ENCODE measurements around the gene RAB36.

Gene RAB36

DNA sequence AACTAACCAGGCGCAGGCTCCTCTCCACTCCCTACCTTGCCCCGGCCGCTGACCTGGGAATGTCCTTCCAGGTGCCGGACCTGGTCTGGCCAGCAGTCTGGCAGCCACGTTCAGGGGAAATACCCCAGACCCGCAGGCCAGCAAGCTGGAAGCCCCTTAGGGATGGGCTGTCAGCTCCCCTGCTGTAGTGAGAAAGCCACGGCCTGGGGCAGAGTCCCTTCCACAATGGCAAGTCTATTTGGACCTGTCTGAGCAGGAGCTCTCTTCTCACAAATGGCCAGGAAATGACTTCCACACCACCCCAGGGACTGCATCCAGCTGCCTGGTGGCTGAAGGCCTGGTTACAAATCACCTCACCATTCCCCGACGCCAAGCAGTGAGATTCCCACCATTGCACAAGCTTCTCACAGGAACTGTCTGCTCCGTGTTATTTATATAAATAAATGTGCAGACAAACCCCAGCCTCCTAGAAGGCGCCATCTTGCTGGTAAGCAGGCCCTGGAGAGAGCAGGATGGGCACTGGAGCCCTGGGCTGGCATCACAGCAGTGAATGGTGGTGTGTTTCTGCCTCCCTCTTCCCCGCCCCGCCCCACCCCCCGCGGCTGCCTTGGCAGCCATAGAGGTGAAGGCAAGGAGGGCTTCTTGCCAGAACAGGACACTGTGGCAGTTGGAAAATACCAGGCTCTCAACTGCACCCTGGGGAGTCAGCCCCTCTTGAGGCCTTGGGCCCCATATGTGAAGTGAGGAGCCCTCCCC, 27.2 kb upstream of the RAB36 start:
- no peak overlapping the region for H3K4me3 ChIP-seq (ENCODE audit: low read length)
- TF ChIP-seq CTCF (IDR thresholded peaks at IDR 0.05; ENCODE audit: insufficient read depth, low read depth, low read length, missing control alignments) = no peak
- no peak for DNase-seq (ENCODE audit: low read depth)

DNA sequence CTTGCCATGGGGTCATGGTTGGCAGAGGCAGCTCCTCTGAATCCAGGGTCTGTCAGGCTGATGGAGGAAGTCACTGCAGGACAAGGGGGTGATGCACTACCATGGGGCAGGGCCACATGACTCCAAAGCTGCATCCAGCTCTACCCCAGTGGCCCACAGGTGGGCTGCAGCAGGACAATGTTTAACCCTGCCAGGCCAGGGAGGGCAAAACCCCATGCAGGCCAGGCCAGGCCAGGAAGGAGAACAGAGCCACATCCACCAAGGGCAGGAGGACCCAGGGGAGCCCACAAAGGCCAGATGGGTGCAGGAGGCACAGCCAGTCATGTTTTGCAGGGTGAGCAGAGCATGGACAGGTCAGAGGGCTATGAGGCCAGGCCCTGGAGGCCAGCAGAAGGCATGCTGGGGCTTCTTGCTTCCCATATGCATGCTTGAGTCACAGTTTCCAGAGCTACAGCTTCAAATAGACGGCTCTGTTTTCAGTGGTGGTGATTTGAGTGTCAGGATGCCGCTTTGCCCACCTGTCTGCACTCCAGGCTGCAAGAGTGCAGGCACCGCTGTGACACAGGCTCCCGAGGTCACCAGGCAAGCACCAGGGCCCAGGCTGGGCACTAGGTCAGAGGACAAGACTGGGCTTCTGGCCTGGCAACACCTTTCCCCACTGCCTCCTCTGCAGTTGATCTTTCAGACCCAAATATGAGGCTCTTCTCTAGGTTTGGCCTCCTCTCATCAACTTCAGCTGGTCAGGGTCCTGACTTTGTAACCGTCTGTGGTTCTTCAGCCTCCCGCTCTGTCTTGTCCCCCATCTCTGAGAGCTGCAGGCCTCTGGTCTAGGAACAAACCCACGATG, 26.4 kb upstream of the RAB36 start:
- DNase-seq (ENCODE audit: low read depth) = no peak
- H3K4me3 ChIP-seq (ENCODE audit: low read length) = no peak overlapping the region
- TF ChIP-seq CTCF (IDR thresholded peaks at IDR 0.05; ENCODE audit: insufficient read depth, low read depth, low read length, missing control alignments) = no peak

- no peak for TF ChIP-seq CTCF (IDR thresholded peaks at IDR 0.05; ENCODE audit: insufficient read depth, low read depth, low read length, missing control alignments)
- no peak for DNase-seq (ENCODE audit: low read depth)
- H3K4me3 ChIP-seq (ENCODE audit: low read length) = no peak overlapping the region
These were observed 25.5 kb upstream of the RAB36 start for GRCh38 chr22:23119494-23120414.

DNA sequence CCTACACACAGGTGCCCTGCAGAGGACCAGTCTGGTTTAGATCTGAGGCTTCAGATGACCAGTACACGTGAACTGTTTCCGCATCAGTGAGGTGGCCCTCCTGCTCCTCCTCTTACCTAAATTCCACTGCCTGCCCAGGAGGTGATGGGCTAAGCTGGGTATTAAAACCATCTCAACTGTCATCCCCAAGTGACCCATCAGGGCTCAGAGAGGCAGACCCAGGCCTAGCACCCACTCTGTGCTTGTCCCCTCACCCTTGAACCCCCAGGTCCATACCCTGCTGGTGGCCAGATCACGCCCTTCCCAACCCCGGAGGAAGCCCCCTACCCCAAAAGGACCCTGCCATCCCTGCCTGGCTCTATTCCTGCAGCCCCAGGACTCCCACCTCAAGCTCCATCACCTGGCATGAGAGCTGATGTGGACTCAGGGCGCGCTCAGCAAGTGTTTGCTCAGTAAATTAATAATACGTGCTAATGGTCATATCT, 24.8 kb upstream of the RAB36 start:
- DNase-seq (ENCODE audit: low read depth) = no peak
- no peak for TF ChIP-seq CTCF (IDR thresholded peaks at IDR 0.05; ENCODE audit: insufficient read depth, low read depth, low read length, missing control alignments)

GRCh38 chr22:23121000-23121421, 24.3 kb upstream of the RAB36 start:
- no peak for DNase-seq (ENCODE audit: low read depth)
- H3K4me3 ChIP-seq (ENCODE audit: low read length) = no peak overlapping the region
- no peak for TF ChIP-seq CTCF (IDR thresholded peaks at IDR 0.05; ENCODE audit: insufficient read depth, low read depth, low read length, missing control alignments)

More for the DNA sequence above, 24.8 kb upstream of the RAB36 start:
- no peak overlapping the region for H3K4me3 ChIP-seq (ENCODE audit: low read length)

DNA sequence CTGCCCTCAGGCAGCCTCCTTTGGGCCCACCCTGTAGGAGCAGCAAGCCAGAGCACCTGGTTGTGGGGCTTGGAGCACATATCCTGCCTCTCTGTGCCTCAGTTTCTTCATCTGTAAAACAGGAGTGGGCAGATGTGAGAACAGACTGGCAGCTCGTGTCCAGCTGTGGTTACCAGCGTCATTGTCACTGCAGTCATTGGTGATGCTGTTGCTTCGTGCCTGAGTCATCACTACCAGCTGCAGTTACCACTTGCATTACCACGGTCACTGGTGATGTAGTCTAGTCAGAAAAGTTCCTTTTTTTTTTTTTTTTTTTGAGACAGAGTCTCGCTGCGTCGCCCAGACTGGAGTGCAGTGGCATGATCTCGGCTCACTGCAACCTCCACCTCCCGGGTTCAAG, 23.9 kb upstream of the RAB36 start:
- TF ChIP-seq CTCF (IDR thresholded peaks at IDR 0.05; ENCODE audit: insufficient read depth, low read depth, low read length, missing control alignments) = no peak
- no peak overlapping the region for H3K4me3 ChIP-seq (ENCODE audit: low read length)
- DNase-seq (ENCODE audit: low read depth) = no peak
